Hippocampal formation (tissue), 2 donors: ENCODE results near the gene TIAM2.

ENCODE experiments used
- DNase-seq, 2 donors: peaks; one replicate each; lab custom pipeline; 2025; lab: John Stamatoyannopoulos, UW

TIAM2 gene

GRCh38 chr6:155292711-155293110, 297.6 kb downstream of the TIAM2 start:
- DNase-seq = no peak

DNA sequence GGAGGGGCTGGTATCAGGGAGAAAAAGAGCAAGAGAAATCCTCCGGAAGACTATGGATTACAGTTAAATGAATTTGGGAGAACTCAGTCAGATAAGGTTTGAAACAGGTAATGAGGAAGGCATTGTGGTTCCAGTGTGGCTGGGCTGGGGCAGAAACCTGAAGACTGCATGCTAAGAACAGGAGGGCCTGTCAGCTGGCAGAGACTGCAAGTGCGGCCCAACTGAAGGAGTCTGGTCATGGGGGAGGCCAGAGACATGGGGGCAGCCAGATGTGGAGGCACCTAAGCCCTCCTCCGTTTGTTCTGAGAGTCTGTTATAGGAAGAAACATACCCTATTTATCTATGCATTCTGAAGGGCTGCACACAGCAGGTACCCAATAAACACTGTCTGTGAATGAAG, 302.6 kb downstream of the TIAM2 start:
- DNase-seq = no peak

GRCh38 chr6:155301867-155302266, 306.8 kb downstream of the TIAM2 start:
- no peak for DNase-seq

DNA sequence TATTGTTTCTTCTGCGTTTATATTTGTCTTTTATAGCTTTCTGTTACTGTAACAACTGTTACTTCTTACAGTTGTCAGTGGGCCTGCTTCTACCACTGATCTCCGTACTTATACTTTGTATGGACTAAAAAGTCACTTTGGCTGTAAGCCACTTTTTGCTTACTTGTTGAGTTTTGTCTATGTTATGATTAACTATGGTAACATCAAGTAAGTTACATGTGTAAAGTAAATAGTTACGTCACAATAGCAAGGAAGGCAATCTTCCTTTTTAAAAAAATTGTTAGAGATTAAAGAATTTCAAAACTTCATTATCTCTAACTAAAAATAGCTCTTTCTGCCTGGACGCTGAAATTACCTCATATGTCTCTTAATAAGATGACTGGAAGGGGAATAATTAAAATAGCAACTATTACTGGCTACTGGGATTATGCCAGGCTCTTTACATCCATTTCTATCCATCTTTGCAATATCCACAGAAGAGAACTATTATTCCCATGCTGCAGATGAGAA, 308.3 kb downstream of the TIAM2 start:
- DNase-seq = no peak

- no peak for DNase-seq
Measured at GRCh38 chr6:155306958-155307357, 311.8 kb downstream of the TIAM2 start.
